Measurements from ENCODE around the gene DLGAP1.

DNA sequence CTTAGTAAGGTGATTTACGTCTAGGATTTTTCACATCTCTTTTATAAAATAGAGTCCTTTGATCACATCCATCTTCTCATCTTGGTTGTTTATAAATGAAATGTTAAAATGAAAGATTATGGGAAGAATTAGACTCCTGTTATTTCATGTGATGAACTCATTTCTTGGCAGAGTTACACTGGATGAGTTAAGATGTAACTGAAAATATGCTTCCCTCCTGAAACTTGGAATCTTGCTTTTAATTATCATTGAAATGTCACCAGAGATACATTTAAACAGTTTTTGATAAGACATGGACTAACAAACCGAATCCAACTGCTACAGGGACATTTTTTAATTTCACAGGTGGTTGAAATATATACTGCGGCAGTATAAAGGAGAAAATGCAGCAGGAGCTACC is 274.0 kb downstream of the DLGAP1 start:
- TF ChIP-seq NFIC (IDR thresholded peaks at IDR 0.05; ENCODE audit: low read depth, low read length) (no peak), SP1 (IDR thresholded peaks at IDR 0.05; ENCODE audit: low read depth, low read length) (no peak), CREM (IDR thresholded peaks at IDR 0.05; ENCODE audit: low read depth) (no peak)
- TF ChIP-seq, protein P1, sequence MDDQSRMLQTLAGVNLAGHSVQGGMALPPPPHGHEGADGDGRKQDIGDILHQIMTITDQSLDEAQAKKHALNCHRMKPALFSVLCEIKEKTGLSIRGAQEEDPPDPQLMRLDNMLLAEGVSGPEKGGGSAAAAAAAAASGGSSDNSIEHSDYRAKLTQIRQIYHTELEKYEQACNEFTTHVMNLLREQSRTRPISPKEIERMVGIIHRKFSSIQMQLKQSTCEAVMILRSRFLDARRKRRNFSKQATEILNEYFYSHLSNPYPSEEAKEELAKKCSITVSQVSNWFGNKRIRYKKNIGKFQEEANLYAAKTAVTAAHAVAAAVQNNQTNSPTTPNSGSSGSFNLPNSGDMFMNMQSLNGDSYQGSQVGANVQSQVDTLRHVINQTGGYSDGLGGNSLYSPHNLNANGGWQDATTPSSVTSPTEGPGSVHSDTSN (IDR thresholded peaks at IDR 0.05; ENCODE audit: insufficient replicate concordance, low read depth, low read length) = no peak
